Epithelial cell of proximal tubule (primary cell): ENCODE measurements around the gene SPDYE2. TPM values are rescaled to one million over a fixed set of nuclear protein-coding genes. Genes with fewer than 3 reads are reported as not detected.
"Not testable (repeated sequence)": the region's sequence is repeated elsewhere in the genome, so short reads cannot be mapped to it uniquely, and the experiment has no call there.

Source experiments
- DNase-seq: peaks from one replicate; pipeline ENCODE4 v3.0.0-alpha.2; 2011; ENCODE audit warnings: low read depth
- H3K4me3 ChIP-seq: 2 replicates; pipeline ENCODE4 v1.5.1; 2011; ENCODE audit warnings: low read depth, mild to moderate bottlenecking, low read length
- total RNA-seq: library from RNA; depleted of rRNA; stranded (reverse); fragments of >200 nt; gene quantifications from 2 replicates; pipeline ENCODE4 v1.2.3, GENCODE V29; 2015

SPDYE2 gene
- total RNA-seq, 1 donor from 2014 or later = not detected

- DNase-seq, H3K4me3 ChIP-seq: not testable (repeated sequence)
Measured at GRCh38 chr7:102583495-102583894, 32.5 kb downstream of the SPDYE2 start.

- H3K4me3 ChIP-seq, DNase-seq: not testable (repeated sequence)
Measured at GRCh38 chr7:102589857-102590256, 38.8 kb downstream of the SPDYE2 start.

- H3K4me3 ChIP-seq, DNase-seq: not testable (repeated sequence)
Measured at GRCh38 chr7:102592477-102593019, 41.5 kb downstream of the SPDYE2 start.

GRCh38 chr7:102593637-102594334, 42.8 kb downstream of the SPDYE2 start:
- not testable (repeated sequence) for DNase-seq, H3K4me3 ChIP-seq

- not testable (repeated sequence) for H3K4me3 ChIP-seq, DNase-seq
Measured at GRCh38 chr7:102596036-102596435, 45.0 kb downstream of the SPDYE2 start.

GRCh38 chr7:102599699-102600098, 48.7 kb downstream of the SPDYE2 start:
- H3K4me3 ChIP-seq, DNase-seq: not testable (repeated sequence)

GRCh38 chr7:102602317-102602716, 51.3 kb downstream of the SPDYE2 start:
- DNase-seq = not testable (repeated sequence)

GRCh38 chr7:102604431-102605145, 53.6 kb downstream of the SPDYE2 start:
- not testable (repeated sequence) for H3K4me3 ChIP-seq, DNase-seq

More at GRCh38 chr7:102602317-102602716, 51.3 kb downstream of the SPDYE2 start:
- H3K4me3 ChIP-seq = not testable (repeated sequence)

GRCh38 chr7:102606848-102607247, 55.8 kb downstream of the SPDYE2 start:
- H3K4me3 ChIP-seq = not testable (repeated sequence)

GRCh38 chr7:102609734-102610133, 58.7 kb downstream of the SPDYE2 start:
- H3K4me3 ChIP-seq, DNase-seq: not testable (repeated sequence)

More at GRCh38 chr7:102606848-102607247, 55.8 kb downstream of the SPDYE2 start:
- not testable (repeated sequence) for DNase-seq

GRCh38 chr7:102610441-102610840, 59.4 kb downstream of the SPDYE2 start:
- not testable (repeated sequence) for DNase-seq, H3K4me3 ChIP-seq

- DNase-seq, H3K4me3 ChIP-seq: not testable (repeated sequence)
Measured at GRCh38 chr7:102611013-102611674, 60.1 kb downstream of the SPDYE2 start.

GRCh38 chr7:102611675-102612325, 60.8 kb downstream of the SPDYE2 start:
- not testable (repeated sequence) for H3K4me3 ChIP-seq, DNase-seq

Other genes with a start within 250 kb of the SPDYE2 start
- not detected in 2 replicates for gene SPDYE6, start 194.8 kb upstream of the SPDYE2 start, total RNA-seq
- 13.2 and 16.1 TPM in 2 replicates for gene PRKRIP1, start 154.9 kb upstream of the SPDYE2 start, total RNA-seq
- gene ORAI2, start 117.7 kb upstream of the SPDYE2 start, total RNA-seq = 35.7 and 46.6 TPM in 2 replicates
- 19.3 and 26.9 TPM in 2 replicates for gene ALKBH4, start 86.4 kb upstream of the SPDYE2 start, total RNA-seq
- gene LRWD1, start 86.2 kb upstream of the SPDYE2 start, total RNA-seq = 27.9 and 30.1 TPM in 2 replicates
- gene POLR2J, start 72.3 kb upstream of the SPDYE2 start, total RNA-seq = 32.8 and 47.4 TPM in 2 replicates
- gene RASA4B, start 33.4 kb upstream of the SPDYE2 start, total RNA-seq = 1.4 and 2.3 TPM in 2 replicates
- 1.0 and 2.2 TPM in 2 replicates for gene UPK3BL2, start 7.5 kb upstream of the SPDYE2 start, total RNA-seq
- 4.8 and 16.9 TPM in 2 replicates for gene POLR2J3, start 21.4 kb downstream of the SPDYE2 start, total RNA-seq
- 3.0 and 8.1 TPM in 2 replicates for gene RASA4, start 65.5 kb downstream of the SPDYE2 start, total RNA-seq
- 12.1 and 17.3 TPM in 2 replicates for gene UPK3BL1, start 91.6 kb downstream of the SPDYE2 start, total RNA-seq
- gene SPDYE2B, start 99.1 kb downstream of the SPDYE2 start, total RNA-seq = not detected in 2 replicates
- gene POLR2J2, start 120.4 kb downstream of the SPDYE2 start, total RNA-seq = 1.3 TPM in 1 of 2 replicates, not detected in the other
- 9.1 and 13.9 TPM in 2 replicates for gene FAM185A, start 197.8 kb downstream of the SPDYE2 start, total RNA-seq